ENCODE data around the gene DPYSL4.

DNA sequence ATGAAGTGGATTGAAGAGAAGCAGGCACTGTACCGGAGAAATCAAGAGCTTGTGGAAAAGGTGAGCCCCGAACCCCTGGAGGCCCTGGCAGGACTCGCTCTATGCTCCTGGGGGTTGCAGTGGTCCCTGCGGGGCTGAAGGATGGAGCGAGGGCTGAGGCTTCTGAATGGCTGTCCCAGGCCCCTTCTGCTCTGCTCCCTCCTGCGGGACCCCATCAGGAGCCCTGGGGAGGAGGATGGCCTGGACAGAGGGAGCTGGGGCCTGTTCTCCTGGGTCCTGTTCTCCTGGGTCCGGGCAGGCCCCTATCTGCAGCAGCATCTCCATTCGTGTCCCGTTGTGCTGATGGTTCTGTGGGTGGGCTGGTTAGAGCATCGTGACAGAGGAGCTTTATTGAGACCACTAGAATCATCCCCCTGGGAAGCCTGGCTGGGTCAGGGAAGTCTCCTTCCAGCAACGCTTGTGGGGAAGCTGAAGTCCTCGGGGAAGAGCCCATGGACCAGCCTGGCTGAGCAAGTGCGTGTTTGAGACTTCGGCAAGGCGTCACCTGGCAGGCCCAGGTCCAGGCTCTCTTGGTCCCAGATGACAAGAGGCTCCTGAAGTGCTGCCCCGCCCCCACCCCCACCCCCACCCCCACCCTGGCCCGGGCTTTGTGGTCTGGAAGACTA is 41.1 kb upstream of the DPYSL4 start:
- TF ChIP-seq, protein P1, sequence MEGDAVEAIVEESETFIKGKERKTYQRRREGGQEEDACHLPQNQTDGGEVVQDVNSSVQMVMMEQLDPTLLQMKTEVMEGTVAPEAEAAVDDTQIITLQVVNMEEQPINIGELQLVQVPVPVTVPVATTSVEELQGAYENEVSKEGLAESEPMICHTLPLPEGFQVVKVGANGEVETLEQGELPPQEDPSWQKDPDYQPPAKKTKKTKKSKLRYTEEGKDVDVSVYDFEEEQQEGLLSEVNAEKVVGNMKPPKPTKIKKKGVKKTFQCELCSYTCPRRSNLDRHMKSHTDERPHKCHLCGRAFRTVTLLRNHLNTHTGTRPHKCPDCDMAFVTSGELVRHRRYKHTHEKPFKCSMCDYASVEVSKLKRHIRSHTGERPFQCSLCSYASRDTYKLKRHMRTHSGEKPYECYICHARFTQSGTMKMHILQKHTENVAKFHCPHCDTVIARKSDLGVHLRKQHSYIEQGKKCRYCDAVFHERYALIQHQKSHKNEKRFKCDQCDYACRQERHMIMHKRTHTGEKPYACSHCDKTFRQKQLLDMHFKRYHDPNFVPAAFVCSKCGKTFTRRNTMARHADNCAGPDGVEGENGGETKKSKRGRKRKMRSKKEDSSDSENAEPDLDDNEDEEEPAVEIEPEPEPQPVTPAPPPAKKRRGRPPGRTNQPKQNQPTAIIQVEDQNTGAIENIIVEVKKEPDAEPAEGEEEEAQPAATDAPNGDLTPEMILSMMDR (IDR thresholded peaks at IDR 0.05): no peak
- TF ChIP-seq POLR2A (IDR thresholded peaks at IDR 0.05): no peak

Data from upper lobe of left lung (tissue), 4 donors.